ENCODE measurements around the gene LHPP.

The LHPP gene

GRCh38 chr10:124516181-124516580, 54.6 kb downstream of the LHPP start:
- H3K27me3 Mint-ChIP-seq (ENCODE audit: low read depth): peaks cover 4% of the 10 kb centered on the region
- TF ChIP-seq, protein P1, sequence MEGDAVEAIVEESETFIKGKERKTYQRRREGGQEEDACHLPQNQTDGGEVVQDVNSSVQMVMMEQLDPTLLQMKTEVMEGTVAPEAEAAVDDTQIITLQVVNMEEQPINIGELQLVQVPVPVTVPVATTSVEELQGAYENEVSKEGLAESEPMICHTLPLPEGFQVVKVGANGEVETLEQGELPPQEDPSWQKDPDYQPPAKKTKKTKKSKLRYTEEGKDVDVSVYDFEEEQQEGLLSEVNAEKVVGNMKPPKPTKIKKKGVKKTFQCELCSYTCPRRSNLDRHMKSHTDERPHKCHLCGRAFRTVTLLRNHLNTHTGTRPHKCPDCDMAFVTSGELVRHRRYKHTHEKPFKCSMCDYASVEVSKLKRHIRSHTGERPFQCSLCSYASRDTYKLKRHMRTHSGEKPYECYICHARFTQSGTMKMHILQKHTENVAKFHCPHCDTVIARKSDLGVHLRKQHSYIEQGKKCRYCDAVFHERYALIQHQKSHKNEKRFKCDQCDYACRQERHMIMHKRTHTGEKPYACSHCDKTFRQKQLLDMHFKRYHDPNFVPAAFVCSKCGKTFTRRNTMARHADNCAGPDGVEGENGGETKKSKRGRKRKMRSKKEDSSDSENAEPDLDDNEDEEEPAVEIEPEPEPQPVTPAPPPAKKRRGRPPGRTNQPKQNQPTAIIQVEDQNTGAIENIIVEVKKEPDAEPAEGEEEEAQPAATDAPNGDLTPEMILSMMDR (IDR thresholded peaks at IDR 0.05; ENCODE audit: unreplicated experiment in 3 of 3): no peak
- no peaks in the 10 kb centered on the region for H3K4me1 Mint-ChIP-seq
- no peak overlapping the region for H3K27ac Mint-ChIP-seq
- H3K36me3 Mint-ChIP-seq (ENCODE audit: low read depth): peaks cover 14% of the 10 kb centered on the region
- peaks cover 6% of the 10 kb centered on the region for H3K9me3 Mint-ChIP-seq
- H3K4me3 Mint-ChIP-seq: no peak overlapping the region

DNA sequence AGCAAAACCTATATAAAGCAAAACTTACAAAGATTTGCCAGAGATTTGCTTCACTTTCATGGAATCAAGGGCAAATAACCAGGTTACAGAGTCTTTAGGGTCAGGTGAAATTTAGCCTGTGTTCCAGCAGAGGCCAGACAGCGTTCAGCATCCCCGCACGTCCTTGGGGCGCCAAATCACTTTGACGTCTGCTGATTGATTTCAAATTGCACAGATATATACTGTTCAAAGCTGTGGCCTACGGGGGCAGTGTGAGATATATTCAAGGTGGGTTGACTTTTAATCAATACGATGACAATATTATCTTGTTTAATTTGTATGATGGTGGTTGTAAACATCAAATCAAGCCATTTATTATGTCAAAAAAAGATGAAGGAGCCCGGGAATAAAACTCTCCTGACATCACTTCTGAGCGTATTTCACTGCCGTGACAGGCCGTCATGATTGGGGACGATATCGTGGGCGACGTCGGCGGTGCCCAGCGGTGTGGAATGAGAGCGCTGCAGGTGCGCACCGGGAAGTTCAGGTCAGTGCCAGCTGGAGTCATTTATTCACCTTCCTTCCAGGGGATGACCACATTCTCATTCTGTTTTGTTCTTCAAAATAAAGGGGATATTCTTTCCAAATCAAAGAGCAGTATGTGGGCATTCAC, 55.2 kb downstream of the LHPP start:
- H3K9me3 Mint-ChIP-seq: peaks cover 6% of the 10 kb centered on the region
- H3K36me3 Mint-ChIP-seq (ENCODE audit: low read depth): peaks cover 14% of the 10 kb centered on the region
- peaks cover 4% of the 10 kb centered on the region for H3K27me3 Mint-ChIP-seq (ENCODE audit: low read depth)
- H3K4me1 Mint-ChIP-seq: no peaks in the 10 kb centered on the region
- TF ChIP-seq, protein P1 (IDR thresholded peaks at IDR 0.05; ENCODE audit: unreplicated experiment in 3 of 3): no peak
- no peak overlapping the region for H3K27ac Mint-ChIP-seq
- H3K4me3 Mint-ChIP-seq: no peak overlapping the region

- no peak overlapping the region for H3K27ac Mint-ChIP-seq
- no peak overlapping the region for H3K4me3 Mint-ChIP-seq
- no peaks in the 10 kb centered on the region for H3K4me1 Mint-ChIP-seq
- peaks cover 6% of the 10 kb centered on the region for H3K9me3 Mint-ChIP-seq
- TF ChIP-seq, protein P1 (IDR thresholded peaks at IDR 0.05; ENCODE audit: unreplicated experiment in 3 of 3): no peak
- H3K27me3 Mint-ChIP-seq (ENCODE audit: low read depth): peaks cover 4% of the 10 kb centered on the region
- H3K36me3 Mint-ChIP-seq (ENCODE audit: low read depth): peaks cover 14% of the 10 kb centered on the region
These were observed 55.8 kb downstream of the LHPP start for GRCh38 chr10:124517461-124517860.

- Mint-ChIP-seq H3K36me3 (ENCODE audit: low read depth) (peaks cover 13% of the 10 kb centered on the region), H3K4me3 (no peak overlapping the region), H3K27ac (no peak overlapping the region), H3K27me3 (ENCODE audit: low read depth) (peaks cover 6% of the 10 kb centered on the region), H3K4me1 (peaks cover 3% of the 10 kb centered on the region), H3K9me3 (peaks cover 6% of the 10 kb centered on the region)
- TF ChIP-seq, protein P1 (IDR thresholded peaks at IDR 0.05; ENCODE audit: unreplicated experiment in 3 of 3): no peak
These were observed 56.3 kb downstream of the LHPP start for GRCh38 chr10:124517931-124518330.

- Mint-ChIP-seq H3K27me3 (ENCODE audit: low read depth) (peaks cover 11% of the 10 kb centered on the region), H3K4me3 (no peak overlapping the region), H3K4me1 (peaks cover 7% of the 10 kb centered on the region), H3K27ac (no peak overlapping the region), H3K36me3 (ENCODE audit: low read depth) (peaks cover 14% of the 10 kb centered on the region), H3K9me3 (peaks cover 6% of the 10 kb centered on the region)
- TF ChIP-seq, protein P1 (IDR thresholded peaks at IDR 0.05; ENCODE audit: unreplicated experiment in 3 of 3): no peak
These were observed 56.7 kb downstream of the LHPP start for GRCh38 chr10:124518366-124518765.
